Glutamatergic neuron (in vitro differentiated cells): ENCODE results near the gene IFT27. TPM values are rescaled to one million over a fixed set of nuclear protein-coding genes. Genes with fewer than 3 reads are reported as not detected.
A peak's percentile ranks its signal among the peaks of the same experiment; 100 is the strongest.

Experiments used
- DNase-seq: peaks from one replicate; pipeline ENCODE4 v3.0.0; 2022
- H3K27ac Mint-ChIP-seq: one replicate; pipeline ENCODE4 v1.8.0; 2020; ENCODE audit warnings: mild to moderate bottlenecking, mixed read lengths, inconsistent platforms; ENCODE audit not compliant: unreplicated experiment
- H3K27me3 Mint-ChIP-seq: one replicate; pipeline ENCODE4 v1.8.0; 2020; ENCODE audit warnings: mild to moderate bottlenecking, moderate library complexity, mixed read lengths, inconsistent platforms; ENCODE audit not compliant: unreplicated experiment
- H3K36me3 Mint-ChIP-seq: one replicate; pipeline ENCODE4 v1.8.0; 2020; ENCODE audit warnings: mild to moderate bottlenecking, mixed read lengths, inconsistent platforms; ENCODE audit not compliant: unreplicated experiment
- H3K4me1 Mint-ChIP-seq: one replicate; pipeline ENCODE4 v1.8.0; 2020; ENCODE audit warnings: mild to moderate bottlenecking, low read depth, mixed read lengths, inconsistent platforms; ENCODE audit not compliant: unreplicated experiment
- H3K4me3 Mint-ChIP-seq: one replicate; pipeline ENCODE4 v1.8.0; 2020; ENCODE audit warnings: mild to moderate bottlenecking, mixed read lengths, inconsistent platforms; ENCODE audit not compliant: unreplicated experiment
- H3K9me3 Mint-ChIP-seq: one replicate; pipeline ENCODE4 v1.8.0; 2020; ENCODE audit warnings: mild to moderate bottlenecking, moderate library complexity, mixed read lengths, inconsistent platforms; ENCODE audit not compliant: unreplicated experiment
- total RNA-seq: library from RNA; stranded (reverse); fragmentation: NEBNext Ultra II Directional; extraction: Animal tissue kit (Norgen Biotek cat#: 25700); gene quantifications from one replicate; pipeline ENCODE4 v1.2.1, GENCODE V29; 2021; ENCODE audit not compliant: unreplicated experiment
- TF ChIP-seq, protein P1 (sequence below): fragments of 200-600 bp; sonication (generic); IDR thresholded peaks from one replicate; pipeline ENCODE4 v1.5.0; 2021; ENCODE audit not compliant: partially characterized antibody, unreplicated experiment

Gene IFT27
- total RNA-seq, 1 donor from 2014 or later: 54.2 TPM

GRCh38 chr22:36815558-36816338 is 39.8 kb upstream of the IFT27 start:
- H3K27me3 Mint-ChIP-seq: peaks cover 9% of the 10 kb centered on the region

DNA sequence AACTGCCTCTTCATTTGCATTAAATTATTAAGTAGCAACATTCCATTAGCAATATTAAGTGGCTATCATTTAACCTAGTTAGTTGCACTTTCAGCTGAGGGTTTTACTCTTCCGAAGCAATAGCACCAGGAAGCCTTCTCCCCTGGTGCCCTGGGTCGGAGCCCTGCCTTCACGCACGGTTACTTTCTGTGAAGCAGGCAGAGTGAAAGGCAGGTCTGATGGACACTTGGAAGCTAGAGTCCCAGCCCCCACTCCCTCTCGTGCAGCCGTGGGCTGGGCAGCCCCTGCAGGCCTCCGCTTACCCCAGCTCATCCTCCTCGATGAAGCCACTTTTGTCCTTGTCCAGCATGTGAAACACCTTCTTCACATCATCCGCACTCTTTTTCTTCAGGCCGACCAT is 38.9 kb upstream of the IFT27 start:
- H3K4me1 Mint-ChIP-seq: peaks cover 6% of the 10 kb centered on the region
- TF ChIP-seq, protein P1, sequence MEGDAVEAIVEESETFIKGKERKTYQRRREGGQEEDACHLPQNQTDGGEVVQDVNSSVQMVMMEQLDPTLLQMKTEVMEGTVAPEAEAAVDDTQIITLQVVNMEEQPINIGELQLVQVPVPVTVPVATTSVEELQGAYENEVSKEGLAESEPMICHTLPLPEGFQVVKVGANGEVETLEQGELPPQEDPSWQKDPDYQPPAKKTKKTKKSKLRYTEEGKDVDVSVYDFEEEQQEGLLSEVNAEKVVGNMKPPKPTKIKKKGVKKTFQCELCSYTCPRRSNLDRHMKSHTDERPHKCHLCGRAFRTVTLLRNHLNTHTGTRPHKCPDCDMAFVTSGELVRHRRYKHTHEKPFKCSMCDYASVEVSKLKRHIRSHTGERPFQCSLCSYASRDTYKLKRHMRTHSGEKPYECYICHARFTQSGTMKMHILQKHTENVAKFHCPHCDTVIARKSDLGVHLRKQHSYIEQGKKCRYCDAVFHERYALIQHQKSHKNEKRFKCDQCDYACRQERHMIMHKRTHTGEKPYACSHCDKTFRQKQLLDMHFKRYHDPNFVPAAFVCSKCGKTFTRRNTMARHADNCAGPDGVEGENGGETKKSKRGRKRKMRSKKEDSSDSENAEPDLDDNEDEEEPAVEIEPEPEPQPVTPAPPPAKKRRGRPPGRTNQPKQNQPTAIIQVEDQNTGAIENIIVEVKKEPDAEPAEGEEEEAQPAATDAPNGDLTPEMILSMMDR: no peak
- peaks cover 12% of the 10 kb centered on the region for H3K27me3 Mint-ChIP-seq
- H3K36me3 Mint-ChIP-seq: no peaks in the 10 kb centered on the region
- H3K9me3 Mint-ChIP-seq: peaks cover 8% of the 10 kb centered on the region
- H3K27ac Mint-ChIP-seq: no peak overlapping the region
- DNase-seq: no peak
- H3K4me3 Mint-ChIP-seq: no peak overlapping the region

More at GRCh38 chr22:36815558-36816338, 39.8 kb upstream of the IFT27 start:
- no peaks in the 10 kb centered on the region for H3K36me3 Mint-ChIP-seq
- peaks cover 6% of the 10 kb centered on the region for H3K4me1 Mint-ChIP-seq
- no peak for DNase-seq
- H3K4me3 Mint-ChIP-seq: peak overlapping the region; percentile 20
- peak overlapping the region; percentile 22 for H3K27ac Mint-ChIP-seq
- TF ChIP-seq, protein P1: no peak
- peaks cover 11% of the 10 kb centered on the region for H3K9me3 Mint-ChIP-seq

DNA sequence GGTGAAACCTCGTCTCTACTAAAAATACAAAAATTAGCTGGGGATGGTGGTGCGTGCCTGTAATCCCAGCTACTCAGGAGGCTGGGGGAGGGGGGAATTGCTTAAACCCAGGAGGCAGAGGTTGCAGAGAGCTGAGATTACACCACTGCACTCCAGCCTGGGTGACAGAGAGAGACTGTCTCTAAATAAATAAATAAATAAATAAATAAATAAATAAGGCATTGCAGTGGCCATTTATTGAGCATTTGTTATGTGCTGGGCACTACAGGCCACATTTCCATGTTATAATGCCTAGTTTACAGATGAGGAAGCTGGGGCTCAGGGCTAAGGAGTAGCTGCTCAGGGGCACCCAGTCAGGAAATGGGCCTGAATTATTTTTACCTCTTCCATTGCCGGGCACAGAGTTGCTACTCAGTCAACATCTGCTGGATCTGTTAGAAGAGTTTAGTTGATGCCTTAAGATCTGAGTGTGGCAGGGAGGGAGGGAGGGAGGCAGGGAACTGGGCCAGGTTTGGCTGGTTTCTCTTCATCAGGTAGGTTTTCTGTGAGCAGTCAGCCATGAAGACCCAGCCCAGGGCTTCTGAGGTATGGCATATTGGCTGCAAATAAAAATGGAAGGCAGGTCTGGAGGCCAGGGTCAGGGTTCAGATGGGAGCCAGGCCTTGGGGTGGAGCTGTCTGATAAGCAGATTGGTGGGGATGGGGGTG is 35.3 kb upstream of the IFT27 start:
- Mint-ChIP-seq H3K4me3 (no peak overlapping the region), H3K27me3 (peaks cover 12% of the 10 kb centered on the region)
- DNase-seq: no peak

DNA sequence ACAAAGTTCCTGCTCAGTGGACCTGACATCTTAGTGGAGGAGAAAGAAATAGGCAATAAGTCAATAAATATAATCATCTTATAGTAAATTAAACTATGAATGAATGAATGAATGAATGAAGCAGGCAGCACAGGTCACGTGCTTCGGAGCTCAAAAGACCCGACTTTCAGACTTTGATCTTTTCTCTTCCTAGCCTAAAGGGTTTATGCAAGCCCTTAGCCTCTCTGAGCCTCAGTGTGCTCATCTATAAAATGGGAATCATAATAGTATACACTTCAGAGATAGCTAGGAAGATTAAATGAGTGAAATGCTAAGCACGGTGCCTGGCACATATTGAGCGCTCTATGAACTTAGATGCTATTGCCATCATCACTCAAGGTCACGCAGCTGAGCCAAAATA is 33.4 kb upstream of the IFT27 start:
- TF ChIP-seq, protein P1: no peak
- Mint-ChIP-seq H3K27ac (no peak overlapping the region), H3K4me1 (peaks cover 24% of the 10 kb centered on the region), H3K4me3 (no peak overlapping the region), H3K27me3 (peaks cover 9% of the 10 kb centered on the region), H3K9me3 (peaks cover 4% of the 10 kb centered on the region), H3K36me3 (no peaks in the 10 kb centered on the region)
- DNase-seq: no peak

More for the DNA sequence above, 35.3 kb upstream of the IFT27 start:
- Mint-ChIP-seq H3K4me1 (peaks cover 21% of the 10 kb centered on the region), H3K9me3 (peaks cover 7% of the 10 kb centered on the region), H3K36me3 (no peaks in the 10 kb centered on the region), H3K27ac (no peak overlapping the region)
- TF ChIP-seq, protein P1: no peak

- TF ChIP-seq, protein P1: no peak
- H3K4me3 Mint-ChIP-seq: no peak overlapping the region
- H3K27ac Mint-ChIP-seq: no peak overlapping the region
- H3K4me1 Mint-ChIP-seq: peaks cover 21% of the 10 kb centered on the region
- H3K9me3 Mint-ChIP-seq: peaks cover 4% of the 10 kb centered on the region
- H3K27me3 Mint-ChIP-seq: peaks cover 5% of the 10 kb centered on the region
- DNase-seq: no peak
- no peaks in the 10 kb centered on the region for H3K36me3 Mint-ChIP-seq
Observed at GRCh38 chr22:36808721-36809344, 32.9 kb upstream of the IFT27 start.
